AG04450 (cell line): ENCODE data around the gene MAD1L1. TPM values are rescaled to one million over a fixed set of nuclear protein-coding genes. Genes with fewer than 3 reads are reported as not detected.

Source experiments
- CTCF ChIA-PET: fragments of 300-600, 350-600 bp; formaldehyde crosslinking; extraction: SDS; loops from one replicate; lab custom pipeline; 2022; ENCODE audit warnings: antibody characterized with exemption, inconsistent platforms; lab: Charles Lee
- POLR2A ChIA-PET: fragments of 350-600 bp; formaldehyde crosslinking; extraction: SDS; loops from one replicate; lab custom pipeline; 2021; ENCODE audit warnings: antibody characterized with exemption, inconsistent platforms; lab: Yijun Ruan, JAX
- DNase-seq: peaks from one replicate; pipeline ENCODE4 v3.0.0-alpha.2; 2011; ENCODE audit warnings: low read depth, low spot score
- H3K27ac ChIP-seq: one replicate; pipeline ENCODE4 v1.5.1; 2012; ENCODE audit warnings: low read depth, low read length, control low read depth
- H3K27me3 ChIP-seq: one replicate; pipeline ENCODE4 v1.6.0; 2012; ENCODE audit warnings: low read length; ENCODE audit not compliant: control insufficient read depth, insufficient read depth
- H3K4me3 ChIP-seq: 2 replicates; pipeline ENCODE4 v1.5.1; 2011; ENCODE audit warnings: mild to moderate bottlenecking, low read depth, low read length, control low read depth
- H3K9me3 ChIP-seq: 2 replicates; pipeline ENCODE4 v1.5.1; 2012; ENCODE audit warnings: low read length; ENCODE audit not compliant: control insufficient read depth, insufficient read depth
- CTCF ChIP-seq: IDR thresholded peaks from 2 replicates; pipeline ENCODE4 v1.5.1; 2011; ENCODE audit warnings: low read depth, low read length, control low read depth, inconsistent platforms
- polyA plus RNA-seq: library from polyadenylated mRNA; depleted of rRNA; stranded (reverse); fragments of >200 nt; gene quantifications from 2 replicates; pipeline ENCODE4 v1.2.3, GENCODE V29; 2011

MAD1L1 gene
- polyA plus RNA-seq, 1 experiment = 11.9 TPM

DNA sequence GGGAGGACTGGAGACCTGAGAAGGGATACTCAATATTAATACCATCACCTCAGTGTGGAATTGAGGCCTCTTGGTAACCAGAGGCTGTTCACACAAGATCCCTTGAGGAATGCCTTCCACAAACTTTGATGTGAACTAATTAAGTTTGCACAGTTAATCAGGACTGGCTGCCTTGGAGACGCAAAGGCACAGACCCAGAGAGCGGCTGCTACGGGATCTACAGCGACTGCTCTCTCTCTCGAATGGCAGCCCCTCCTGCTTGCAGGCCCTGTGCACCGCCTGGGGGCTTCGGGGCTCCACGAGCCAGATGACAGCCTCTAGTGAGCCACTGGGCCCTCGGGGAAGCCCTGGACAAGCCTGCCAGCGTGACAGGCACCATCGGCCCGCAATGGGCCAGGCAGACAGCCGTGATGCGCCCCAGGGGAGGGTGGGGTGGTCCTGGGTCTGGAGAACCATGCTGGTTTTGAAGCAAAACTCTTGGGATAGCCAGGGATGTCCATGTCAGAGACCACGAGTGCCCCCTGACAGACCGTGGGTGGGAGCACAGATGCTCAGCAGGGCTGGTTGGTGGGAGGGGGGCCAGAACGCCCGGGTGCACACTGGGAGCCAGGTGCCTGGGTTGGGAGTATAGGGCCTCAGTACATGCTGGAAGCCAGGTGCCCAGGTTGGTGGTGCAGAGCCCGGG, 367.0 kb downstream of the MAD1L1 start:
- no peak overlapping the region for H3K27ac ChIP-seq
- peaks cover 10% of the 10 kb centered on the region; the same call in 1 of the 2 replicates for H3K9me3 ChIP-seq
- ChIA-PET POLR2A (no interaction called here), CTCF (no interaction called here)
- no peak overlapping the region for H3K4me3 ChIP-seq
- no peak for DNase-seq
- no peaks in the 10 kb centered on the region for H3K27me3 ChIP-seq
- no peak for TF ChIP-seq CTCF

DNA sequence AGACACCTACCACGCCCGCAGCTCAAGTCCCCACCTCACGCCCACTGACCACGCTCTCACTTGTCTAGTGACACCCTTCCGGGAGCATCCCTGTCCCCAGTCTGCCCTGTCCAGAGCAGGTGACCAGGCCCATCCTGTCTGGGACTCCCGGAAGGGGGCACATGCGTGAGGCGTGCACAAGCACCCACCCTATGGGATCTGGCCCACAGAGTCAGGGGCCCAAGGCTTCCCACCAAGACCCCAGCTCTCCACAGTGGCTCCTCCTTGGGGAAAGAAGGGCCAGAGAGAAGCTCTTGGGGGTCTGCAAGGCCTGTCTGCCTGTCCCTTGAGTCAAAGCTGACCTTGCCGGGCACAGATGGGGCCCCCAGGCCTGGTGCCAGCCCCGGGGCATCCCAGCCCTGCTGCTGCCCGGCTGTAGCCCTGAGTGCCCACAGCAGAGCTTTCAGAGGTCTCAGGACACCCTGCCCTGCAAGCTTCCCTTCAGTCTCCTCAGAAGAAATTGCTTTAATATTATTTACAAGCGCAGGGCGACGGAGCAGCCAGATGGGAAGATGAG, 367.7 kb downstream of the MAD1L1 start:
- ChIA-PET CTCF (no interaction called here), POLR2A (interaction anchor here (0.6 kb wide), 1 partner anchor 181 kb away, joined by 3 read pairs; no protein-coding TSS in a partner anchor)
- no peak for DNase-seq
- no peak overlapping the region for H3K27ac ChIP-seq
- H3K9me3 ChIP-seq = peaks cover 6% of the 10 kb centered on the region; the same call in 1 of the 2 replicates
- H3K4me3 ChIP-seq = no peak overlapping the region
- TF ChIP-seq CTCF = no peak
- H3K27me3 ChIP-seq = no peaks in the 10 kb centered on the region

DNA sequence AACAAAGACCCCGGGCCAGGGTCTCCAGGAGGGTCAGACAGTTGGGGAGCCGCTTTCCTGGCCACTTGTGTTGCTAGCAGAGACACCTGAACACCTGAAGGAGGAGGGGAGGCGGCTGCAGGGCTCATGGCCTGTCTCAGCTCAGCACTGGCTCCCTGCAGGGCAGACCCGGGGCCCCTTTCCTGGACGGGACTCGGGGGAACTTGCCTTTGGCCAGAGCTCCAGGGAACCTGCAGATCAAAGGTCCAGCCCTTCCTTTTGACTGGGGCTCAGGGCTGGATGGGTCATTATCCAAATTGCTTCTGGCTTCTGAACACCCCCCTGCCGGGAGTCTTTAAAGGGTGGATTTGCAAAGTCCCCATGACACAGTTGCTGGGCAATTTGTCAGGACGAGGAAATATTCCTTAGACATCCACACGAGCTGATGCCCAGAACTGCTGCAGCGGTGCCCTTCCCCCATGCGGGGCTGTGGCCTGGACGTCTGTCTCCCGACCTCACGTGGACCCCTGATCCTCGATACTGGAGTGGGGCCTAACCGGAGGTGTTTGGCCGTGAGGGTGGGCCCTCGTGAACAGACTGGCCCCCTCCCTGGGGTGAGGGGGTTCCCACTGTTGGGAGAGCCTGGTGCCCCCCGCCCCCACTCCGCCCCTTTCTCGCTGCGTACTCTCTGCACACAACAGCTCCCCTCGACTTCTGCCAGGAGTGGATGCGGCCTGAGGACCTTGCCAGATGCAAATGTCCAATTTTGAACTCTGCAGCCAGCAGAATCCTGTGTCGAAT, 368.4 kb downstream of the MAD1L1 start:
- ChIA-PET CTCF (no interaction called here), POLR2A (interaction anchor here (0.6 kb wide), 1 partner anchor 182 kb away, joined by 3 read pairs; no protein-coding TSS in a partner anchor)
- Histone ChIP-seq H3K9me3 (no peaks in the 10 kb centered on the region; the same call in 1 of the 2 replicates), H3K27me3 (no peaks in the 10 kb centered on the region), H3K27ac (no peak overlapping the region), H3K4me3 (no peak overlapping the region)
- no peak for DNase-seq
- TF ChIP-seq CTCF = no peak

- H3K4me3 ChIP-seq = no peak overlapping the region
- TF ChIP-seq CTCF = no peak
- H3K27ac ChIP-seq = no peak overlapping the region
- H3K9me3 ChIP-seq = no peaks in the 10 kb centered on the region; the same call in 1 of the 2 replicates
- no peak for DNase-seq
- ChIA-PET POLR2A (no interaction called here), CTCF (no interaction called here)
- no peaks in the 10 kb centered on the region for H3K27me3 ChIP-seq
Observed at GRCh38 chr7:1863091-1863900, 369.4 kb downstream of the MAD1L1 start.
